22Rv1 (cell line): ENCODE data around the gene GBA3.

Source experiments
- ZFX ChIP-seq: fragments of 450-650 bp; IDR thresholded peaks from 2 replicates; pipeline ENCODE4 v1.6.1; 2017; ENCODE audit warnings: antibody characterized with exemption, borderline replicate concordance
- TF ChIP-seq, protein P1 (sequence below): fragments of 450-650 bp; IDR thresholded peaks from 2 replicates; pipeline ENCODE4 v1.5.1; 2017; ENCODE audit warnings: mild to moderate bottlenecking

DNA sequence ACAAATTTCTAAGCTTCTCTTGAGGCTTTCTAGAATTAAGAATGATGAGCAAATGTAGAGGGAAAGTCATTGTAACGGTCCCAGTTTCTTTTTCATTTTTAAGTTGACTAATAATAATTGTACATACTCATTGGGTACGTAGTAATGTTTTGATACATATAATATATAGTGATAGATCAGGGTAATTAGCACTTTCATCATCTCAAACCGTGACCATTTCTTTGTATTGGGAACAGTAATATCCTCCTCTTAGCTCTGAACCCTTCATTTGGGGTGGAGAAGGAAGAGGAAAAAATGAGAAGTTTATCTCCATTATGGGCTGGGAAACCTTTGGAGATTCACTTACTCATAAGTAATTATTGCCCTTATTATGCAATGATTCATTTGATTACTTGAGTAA, 39.0 kb upstream of the GBA3 start:
- TF ChIP-seq, protein P1, sequence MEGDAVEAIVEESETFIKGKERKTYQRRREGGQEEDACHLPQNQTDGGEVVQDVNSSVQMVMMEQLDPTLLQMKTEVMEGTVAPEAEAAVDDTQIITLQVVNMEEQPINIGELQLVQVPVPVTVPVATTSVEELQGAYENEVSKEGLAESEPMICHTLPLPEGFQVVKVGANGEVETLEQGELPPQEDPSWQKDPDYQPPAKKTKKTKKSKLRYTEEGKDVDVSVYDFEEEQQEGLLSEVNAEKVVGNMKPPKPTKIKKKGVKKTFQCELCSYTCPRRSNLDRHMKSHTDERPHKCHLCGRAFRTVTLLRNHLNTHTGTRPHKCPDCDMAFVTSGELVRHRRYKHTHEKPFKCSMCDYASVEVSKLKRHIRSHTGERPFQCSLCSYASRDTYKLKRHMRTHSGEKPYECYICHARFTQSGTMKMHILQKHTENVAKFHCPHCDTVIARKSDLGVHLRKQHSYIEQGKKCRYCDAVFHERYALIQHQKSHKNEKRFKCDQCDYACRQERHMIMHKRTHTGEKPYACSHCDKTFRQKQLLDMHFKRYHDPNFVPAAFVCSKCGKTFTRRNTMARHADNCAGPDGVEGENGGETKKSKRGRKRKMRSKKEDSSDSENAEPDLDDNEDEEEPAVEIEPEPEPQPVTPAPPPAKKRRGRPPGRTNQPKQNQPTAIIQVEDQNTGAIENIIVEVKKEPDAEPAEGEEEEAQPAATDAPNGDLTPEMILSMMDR: no peak
- no peak for TF ChIP-seq ZFX
